ENCODE data around the gene NLRP9.

- TF ChIP-seq, protein P1, sequence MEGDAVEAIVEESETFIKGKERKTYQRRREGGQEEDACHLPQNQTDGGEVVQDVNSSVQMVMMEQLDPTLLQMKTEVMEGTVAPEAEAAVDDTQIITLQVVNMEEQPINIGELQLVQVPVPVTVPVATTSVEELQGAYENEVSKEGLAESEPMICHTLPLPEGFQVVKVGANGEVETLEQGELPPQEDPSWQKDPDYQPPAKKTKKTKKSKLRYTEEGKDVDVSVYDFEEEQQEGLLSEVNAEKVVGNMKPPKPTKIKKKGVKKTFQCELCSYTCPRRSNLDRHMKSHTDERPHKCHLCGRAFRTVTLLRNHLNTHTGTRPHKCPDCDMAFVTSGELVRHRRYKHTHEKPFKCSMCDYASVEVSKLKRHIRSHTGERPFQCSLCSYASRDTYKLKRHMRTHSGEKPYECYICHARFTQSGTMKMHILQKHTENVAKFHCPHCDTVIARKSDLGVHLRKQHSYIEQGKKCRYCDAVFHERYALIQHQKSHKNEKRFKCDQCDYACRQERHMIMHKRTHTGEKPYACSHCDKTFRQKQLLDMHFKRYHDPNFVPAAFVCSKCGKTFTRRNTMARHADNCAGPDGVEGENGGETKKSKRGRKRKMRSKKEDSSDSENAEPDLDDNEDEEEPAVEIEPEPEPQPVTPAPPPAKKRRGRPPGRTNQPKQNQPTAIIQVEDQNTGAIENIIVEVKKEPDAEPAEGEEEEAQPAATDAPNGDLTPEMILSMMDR (IDR thresholded peaks at IDR 0.05), result no peak
- no peak for TF ChIP-seq POLR2A (IDR thresholded peaks at IDR 0.05)
Measured at GRCh38 chr19:55676889-55677505, 61.2 kb downstream of the NLRP9 start.

Data from transverse colon (tissue), 3 donors.